Measurements from ENCODE around the gene RAD9A.

Gene RAD9A

GRCh38 chr11:67379061-67380058 is 12.4 kb upstream of the RAD9A start:
- Histone ChIP-seq H3K27ac (ENCODE audit: low read depth, low read length, poor library complexity, severe bottlenecking) (no peak overlapping the region), H3K9me2 (ENCODE audit: low read depth, low read length) (no peaks in the 10 kb centered on the region), H3K4me3 (ENCODE audit: low read depth, low read length, poor library complexity, severe bottlenecking) (no peak overlapping the region), H2AFZ (ENCODE audit: low read length) (no peak overlapping the region), H3K4me1 (ENCODE audit: insufficient read depth, low read length, severe bottlenecking) (peaks cover 13% of the 10 kb centered on the region), H3K9ac (ENCODE audit: low read length) (no peak overlapping the region), H3K9me3 (ENCODE audit: low read length) (no peaks in the 10 kb centered on the region), H3F3A (ENCODE audit: insufficient read depth, low read length) (no peaks in the 10 kb centered on the region), H3K79me2 (ENCODE audit: insufficient read depth, low read length) (no peaks in the 10 kb centered on the region), H4K20me1 (ENCODE audit: insufficient read depth, low read length) (no peaks in the 10 kb centered on the region), H3K36me3 (ENCODE audit: insufficient read depth, low read length) (no peaks in the 10 kb centered on the region), H3K27me3 (ENCODE audit: insufficient read depth, low read length) (peaks cover 5% of the 10 kb centered on the region; the same call in 1 of the 2 replicates), H3K4me2 (ENCODE audit: low read length) (no peak overlapping the region)
- TF ChIP-seq CTCF (IDR thresholded peaks at IDR 0.05; ENCODE audit: low read length): no peak
- TF ChIP-seq EZH2 (IDR thresholded peaks at IDR 0.05; ENCODE audit: borderline replicate concordance, low read length): no peak

GRCh38 chr11:67381244-67381972 is 10.4 kb upstream of the RAD9A start:
- no peaks in the 10 kb centered on the region for H3K79me2 ChIP-seq (ENCODE audit: insufficient read depth, low read length)
- H2AFZ ChIP-seq (ENCODE audit: low read length): peak overlapping the region; percentile 93; the same call in 1 of the 2 replicates
- no peaks in the 10 kb centered on the region for H3K36me3 ChIP-seq (ENCODE audit: insufficient read depth, low read length)
- H3K4me1 ChIP-seq (ENCODE audit: insufficient read depth, low read length, severe bottlenecking): peaks cover 12% of the 10 kb centered on the region
- H3K27me3 ChIP-seq (ENCODE audit: insufficient read depth, low read length): peaks cover 4% of the 10 kb centered on the region; the same call in 1 of the 2 replicates
- TF ChIP-seq CTCF (IDR thresholded peaks at IDR 0.05; ENCODE audit: low read length) (no peak), EZH2 (IDR thresholded peaks at IDR 0.05; ENCODE audit: borderline replicate concordance, low read length) (no peak)
- H3K9me2 ChIP-seq (ENCODE audit: low read depth, low read length): no peaks in the 10 kb centered on the region
- peak overlapping the region; percentile 8 for H3K4me2 ChIP-seq (ENCODE audit: low read length)
- H4K20me1 ChIP-seq (ENCODE audit: insufficient read depth, low read length): no peaks in the 10 kb centered on the region
- no peaks in the 10 kb centered on the region for H3F3A ChIP-seq (ENCODE audit: insufficient read depth, low read length)
- peak overlapping the region; percentile 26; the same call in 1 of the 2 replicates for H3K9ac ChIP-seq (ENCODE audit: low read length)
- H3K4me3 ChIP-seq (ENCODE audit: low read depth, low read length, poor library complexity, severe bottlenecking): no peak overlapping the region
- H3K27ac ChIP-seq (ENCODE audit: low read depth, low read length, poor library complexity, severe bottlenecking): peak overlapping the region; percentile 1
- H3K9me3 ChIP-seq (ENCODE audit: low read length): no peaks in the 10 kb centered on the region

- Histone ChIP-seq H3K27me3 (ENCODE audit: insufficient read depth, low read length) (no peaks in the 10 kb centered on the region; the same call in 1 of the 2 replicates), H3K9me2 (ENCODE audit: low read depth, low read length) (no peaks in the 10 kb centered on the region), H3K36me3 (ENCODE audit: insufficient read depth, low read length) (no peaks in the 10 kb centered on the region), H3K27ac (ENCODE audit: low read depth, low read length, poor library complexity, severe bottlenecking) (no peak overlapping the region), H3K4me1 (ENCODE audit: insufficient read depth, low read length, severe bottlenecking) (peaks cover 12% of the 10 kb centered on the region), H2AFZ (ENCODE audit: low read length) (no peak overlapping the region), H3K9ac (ENCODE audit: low read length) (no peak overlapping the region), H4K20me1 (ENCODE audit: insufficient read depth, low read length) (no peaks in the 10 kb centered on the region), H3F3A (ENCODE audit: insufficient read depth, low read length) (no peaks in the 10 kb centered on the region), H3K4me3 (ENCODE audit: low read depth, low read length, poor library complexity, severe bottlenecking) (no peak overlapping the region), H3K4me2 (ENCODE audit: low read length) (no peak overlapping the region), H3K79me2 (ENCODE audit: insufficient read depth, low read length) (no peaks in the 10 kb centered on the region), H3K9me3 (ENCODE audit: low read length) (no peaks in the 10 kb centered on the region)
- TF ChIP-seq EZH2 (IDR thresholded peaks at IDR 0.05; ENCODE audit: borderline replicate concordance, low read length) (no peak), CTCF (IDR thresholded peaks at IDR 0.05; ENCODE audit: low read length) (peak; percentile 98)
These were observed 9.3 kb upstream of the RAD9A start for GRCh38 chr11:67382276-67383136.

Data from OCI-LY1 (cell line).